Activated T-helper 2 cell treated with anti-CD3 and anti-CD28 coated beads, Interferon-gamma antibody, Interleukin-2, Interleukin-4, amounts not matched to agents 10 μg/mL and 5 μg/mL and 100 μg/mL, durations not matched to agents 14 hours and 24 hours and 36 hours (primary cell): ENCODE measurements around the gene MOB1B. TPM values are rescaled to one million over a fixed set of nuclear protein-coding genes. Genes with fewer than 3 reads are reported as not detected.
A peak's percentile ranks its signal among the peaks of the same experiment; 100 is the strongest.
"Not testable (repeated sequence)": the region's sequence is repeated elsewhere in the genome, so short reads cannot be mapped to it uniquely, and the experiment has no call there.

Experiments
- DNase-seq: peaks from one replicate; pipeline ENCODE4 v3.0.0; 2021; ENCODE audit warnings: low spot score
- H3K27ac Mint-ChIP-seq: one replicate; pipeline ENCODE4 v1.8.0; 2021; ENCODE audit warnings: mixed read lengths
- H3K27me3 Mint-ChIP-seq: one replicate; pipeline ENCODE4 v1.8.0; 2021; ENCODE audit warnings: low read depth, mixed read lengths
- H3K36me3 Mint-ChIP-seq: one replicate; pipeline ENCODE4 v1.8.0; 2021; ENCODE audit warnings: low read depth, mixed read lengths
- H3K4me1 Mint-ChIP-seq: one replicate; pipeline ENCODE4 v1.8.0; 2021; ENCODE audit warnings: low read depth, mixed read lengths
- H3K4me3 Mint-ChIP-seq: one replicate; pipeline ENCODE4 v1.8.0; 2021; ENCODE audit warnings: low read depth, mild to moderate bottlenecking, moderate library complexity, mixed read lengths
- H3K9me3 Mint-ChIP-seq: one replicate; pipeline ENCODE4 v1.8.0; 2021; ENCODE audit warnings: mixed read lengths
- intact Hi-C: fragments of 100-400 bp; cut with micrococcal nuclease; formaldehyde crosslinking; loops from one replicate; pipeline ENCODE4 v1.15.1; 2023
- total RNA-seq: library from RNA; stranded (reverse); gene quantifications from 2 replicates; pipeline ENCODE4 v1.2.3, GENCODE V29; 2022

MOB1B gene
- total RNA-seq, 1 donor from 2014 or later = 27.0 TPM

DNA sequence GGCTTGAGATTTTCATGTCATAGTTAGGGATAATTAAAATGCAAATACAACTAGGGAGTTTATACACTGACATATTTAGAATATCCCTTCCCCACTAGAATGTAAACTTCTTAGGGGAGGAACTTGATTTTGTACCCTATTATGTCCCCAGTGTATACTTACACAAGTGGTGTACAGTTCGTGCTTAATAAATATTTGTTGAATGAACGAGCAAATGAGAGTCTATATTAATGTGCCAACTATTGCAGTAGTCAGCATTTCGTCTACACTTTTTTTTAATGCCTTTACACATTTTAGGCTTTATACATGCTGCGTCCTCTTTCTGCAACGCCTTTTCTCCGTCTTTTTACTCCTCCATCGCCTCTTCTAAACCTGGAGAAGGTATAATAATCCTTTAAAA, 8.4 kb upstream of the MOB1B start:
- Mint-ChIP-seq H3K27ac (no peak overlapping the region), H3K4me1 (no peaks in the 10 kb centered on the region), H3K9me3 (no peaks in the 10 kb centered on the region), H3K27me3 (peaks cover 3% of the 10 kb centered on the region), H3K36me3 (no peaks in the 10 kb centered on the region), H3K4me3 (no peak overlapping the region)
- DNase-seq = no peak
- intact Hi-C loops = no loop called here

- intact Hi-C loops = no loop called here
- no peaks in the 10 kb centered on the region for H3K4me1 Mint-ChIP-seq
- H3K4me3 Mint-ChIP-seq = no peak overlapping the region
- no peak overlapping the region for H3K27ac Mint-ChIP-seq
- H3K27me3 Mint-ChIP-seq = no peaks in the 10 kb centered on the region
- DNase-seq = no peak
- H3K36me3 Mint-ChIP-seq = no peaks in the 10 kb centered on the region
- no peaks in the 10 kb centered on the region for H3K9me3 Mint-ChIP-seq
Observed at GRCh38 chr4:70895405-70895804, 6.8 kb upstream of the MOB1B start.

DNA sequence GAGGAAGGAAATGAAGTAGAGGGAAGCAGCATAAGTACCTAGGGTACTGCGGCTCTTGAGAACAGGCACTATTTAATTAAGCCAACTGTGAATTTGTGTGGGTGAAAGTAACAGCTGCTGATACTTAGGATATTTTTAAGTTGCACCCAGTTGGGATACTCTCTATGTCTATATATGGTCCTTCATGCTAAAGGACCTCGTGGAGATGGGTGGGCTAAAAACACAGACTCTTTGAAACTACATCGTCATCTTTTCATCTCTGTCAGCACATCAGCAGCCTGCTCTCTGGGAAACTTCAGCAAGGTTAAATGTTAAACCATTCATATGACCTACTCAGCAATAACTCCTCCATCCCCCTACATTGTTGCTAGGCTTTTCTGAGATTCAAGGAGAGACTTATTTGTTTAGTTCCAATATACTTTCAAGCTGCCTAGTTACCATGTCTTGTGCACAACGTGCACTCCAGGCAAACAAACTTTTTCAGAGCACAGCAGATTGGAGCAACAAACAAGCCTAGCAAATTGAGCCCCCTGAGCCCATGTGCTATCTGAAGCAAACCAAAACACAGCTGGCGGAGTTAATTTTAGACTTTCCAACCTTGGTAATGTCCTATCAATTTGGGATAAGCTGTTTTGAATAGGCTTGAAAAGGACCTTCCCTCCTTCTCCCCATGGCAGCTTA, 6.2 kb upstream of the MOB1B start:
- H3K9me3 Mint-ChIP-seq = no peaks in the 10 kb centered on the region
- intact Hi-C loops = no loop called here
- no peak overlapping the region for H3K27ac Mint-ChIP-seq
- no peaks in the 10 kb centered on the region for H3K4me1 Mint-ChIP-seq
- H3K27me3 Mint-ChIP-seq = no peaks in the 10 kb centered on the region
- DNase-seq = no peak
- no peak overlapping the region for H3K4me3 Mint-ChIP-seq
- H3K36me3 Mint-ChIP-seq = no peaks in the 10 kb centered on the region

DNA sequence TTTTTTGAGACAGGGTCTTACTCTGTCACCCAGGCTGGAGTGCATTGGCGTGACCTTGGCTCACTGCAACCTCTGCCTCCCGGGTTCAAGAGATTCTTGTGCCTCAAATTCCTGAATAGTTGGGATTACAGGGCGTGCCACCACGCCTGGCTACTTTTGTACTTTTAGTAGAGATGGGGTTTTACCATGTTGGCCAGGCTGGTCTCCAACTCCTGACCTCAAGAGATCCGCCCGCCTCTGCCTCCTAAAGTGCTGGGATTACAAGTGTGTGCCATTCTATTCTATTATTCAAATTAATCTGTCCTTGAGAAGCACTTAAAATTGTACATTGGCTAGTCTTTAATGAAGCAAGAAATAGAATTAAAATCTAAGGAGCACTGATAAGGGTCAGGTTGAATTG, 3.6 kb upstream of the MOB1B start:
- H3K27me3 Mint-ChIP-seq, H3K27ac Mint-ChIP-seq, DNase-seq, H3K9me3 Mint-ChIP-seq, H3K36me3 Mint-ChIP-seq, intact Hi-C loops, H3K4me3 Mint-ChIP-seq: not testable (repeated sequence)
- H3K4me1 Mint-ChIP-seq = peaks cover 11% of the 10 kb centered on the region

- peak overlapping the region; percentile 86 for H3K27ac Mint-ChIP-seq
- H3K4me3 Mint-ChIP-seq = peak overlapping the region; percentile 99
- no peak for DNase-seq
- H3K27me3 Mint-ChIP-seq = no peaks in the 10 kb centered on the region
- no peaks in the 10 kb centered on the region for H3K9me3 Mint-ChIP-seq
- intact Hi-C loops = loop anchor here (5.0 to 10.0 kb wide), 4 partner anchors 39 to 214 kb away; partner anchors contain the start of gene UTP3
- H3K4me1 Mint-ChIP-seq = peaks cover 20% of the 10 kb centered on the region
- H3K36me3 Mint-ChIP-seq = peaks cover 16% of the 10 kb centered on the region
Observed at GRCh38 chr4:70901607-70901983, 574 bp upstream of the MOB1B start.

- no peaks in the 10 kb centered on the region for H3K27me3 Mint-ChIP-seq
- H3K4me1 Mint-ChIP-seq = peaks cover 20% of the 10 kb centered on the region
- intact Hi-C loops = loop anchor here (1.0 to 10.0 kb wide), 7 partner anchors 24 to 215 kb away; partner anchors contain the start of genes DCK, GRSF1 and UTP3
- no peaks in the 10 kb centered on the region for H3K9me3 Mint-ChIP-seq
- peak overlapping the region; percentile 86 for H3K27ac Mint-ChIP-seq
- peak overlapping the region; percentile 99 for H3K4me3 Mint-ChIP-seq
- no peak for DNase-seq
- H3K36me3 Mint-ChIP-seq = peaks cover 19% of the 10 kb centered on the region
Observed at GRCh38 chr4:70902577-70903290, 565 bp downstream of the MOB1B start.

- Mint-ChIP-seq H3K4me1 (peaks cover 20% of the 10 kb centered on the region), H3K27ac (peak overlapping the region; percentile 86), H3K4me3 (peak overlapping the region; percentile 99), H3K36me3 (peaks cover 19% of the 10 kb centered on the region), H3K9me3 (no peaks in the 10 kb centered on the region), H3K27me3 (no peaks in the 10 kb centered on the region)
- no peak for DNase-seq
- intact Hi-C loops = loop anchor here (2.0 to 10.0 kb wide), 5 partner anchors 24 to 216 kb away; partner anchors contain the start of gene UTP3
Observed at GRCh38 chr4:70903291-70903603, 1.1 kb downstream of the MOB1B start.

- Mint-ChIP-seq H3K4me1 (peaks cover 7% of the 10 kb centered on the region), H3K27ac (no peak overlapping the region), H3K27me3 (no peaks in the 10 kb centered on the region), H3K4me3 (no peak overlapping the region), H3K9me3 (no peaks in the 10 kb centered on the region), H3K36me3 (peaks cover 35% of the 10 kb centered on the region)
- intact Hi-C loops = loop anchor here (10.0 kb wide), 1 partner anchor 174 kb away; no protein-coding TSS in a partner anchor
- DNase-seq = no peak
Observed at GRCh38 chr4:70908993-70909556, 6.9 kb downstream of the MOB1B start.

- no peaks in the 10 kb centered on the region for H3K27me3 Mint-ChIP-seq
- intact Hi-C loops = no loop called here
- no peak for DNase-seq
- no peak overlapping the region for H3K27ac Mint-ChIP-seq
- H3K9me3 Mint-ChIP-seq = no peaks in the 10 kb centered on the region
- H3K4me1 Mint-ChIP-seq = no peaks in the 10 kb centered on the region
- H3K4me3 Mint-ChIP-seq = no peak overlapping the region
- H3K36me3 Mint-ChIP-seq = peaks cover 29% of the 10 kb centered on the region
Observed at GRCh38 chr4:70914000-70914399, 11.8 kb downstream of the MOB1B start.

DNA sequence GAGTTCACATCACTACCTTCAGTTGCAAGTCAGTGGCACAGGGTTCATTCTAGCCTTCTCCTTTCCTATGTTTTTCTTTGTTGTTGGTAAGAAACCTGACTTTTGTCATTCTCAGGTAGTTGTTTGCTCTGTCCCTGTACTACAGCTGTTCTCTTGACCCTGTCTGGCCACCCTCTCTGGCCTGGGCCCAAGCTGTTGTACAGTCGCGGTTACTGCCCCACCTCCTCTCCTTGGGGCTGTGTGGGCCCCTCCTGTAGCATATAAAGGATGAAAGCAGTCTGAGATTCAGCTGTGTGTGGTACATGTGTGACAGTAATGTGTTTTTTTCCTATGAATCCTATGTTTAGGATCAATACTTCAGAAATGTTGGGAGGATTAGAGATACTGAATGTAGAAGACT, 12.5 kb downstream of the MOB1B start:
- H3K27ac Mint-ChIP-seq = no peak overlapping the region
- no peaks in the 10 kb centered on the region for H3K27me3 Mint-ChIP-seq
- DNase-seq = no peak
- H3K4me1 Mint-ChIP-seq = no peaks in the 10 kb centered on the region
- peaks cover 29% of the 10 kb centered on the region for H3K36me3 Mint-ChIP-seq
- intact Hi-C loops = no loop called here
- H3K9me3 Mint-ChIP-seq = no peaks in the 10 kb centered on the region
- no peak overlapping the region for H3K4me3 Mint-ChIP-seq

DNA sequence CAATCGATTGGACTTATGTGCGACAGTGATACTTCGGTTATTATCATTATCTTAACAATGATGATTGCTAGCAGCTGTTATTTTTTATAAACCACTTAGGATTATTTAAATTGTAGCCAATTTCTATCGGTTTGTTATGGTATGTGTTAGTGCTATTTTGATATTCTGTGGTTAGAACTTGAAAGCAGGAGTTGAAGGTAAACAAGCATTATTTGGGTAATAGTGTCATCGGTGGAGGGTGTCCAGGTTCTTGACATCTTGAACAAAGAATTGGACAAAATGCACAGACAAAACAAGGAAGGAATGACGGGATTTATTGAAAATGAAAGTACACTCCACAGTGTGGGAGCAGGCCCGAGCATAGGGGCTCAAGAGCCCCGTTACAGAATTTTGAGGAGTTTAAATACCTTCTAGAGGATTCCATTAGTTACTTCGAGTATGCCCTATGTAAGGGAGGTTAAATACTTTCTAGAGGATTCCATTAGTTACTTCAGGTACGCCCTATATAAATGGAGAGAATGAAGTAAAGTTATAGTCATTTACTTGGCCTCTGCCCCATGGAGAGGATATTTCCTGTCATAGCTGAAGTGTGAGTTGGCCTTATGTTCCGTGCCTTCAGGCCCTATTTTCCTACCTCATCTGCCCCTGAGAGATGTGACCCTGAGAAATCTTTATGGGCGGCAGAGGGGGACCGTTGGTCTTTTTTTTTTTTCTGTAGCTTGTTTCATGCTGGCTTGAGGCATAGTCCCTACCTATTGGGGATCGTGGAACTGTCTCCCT, 13.1 kb downstream of the MOB1B start:
- Mint-ChIP-seq H3K4me1 (no peaks in the 10 kb centered on the region), H3K27ac (no peak overlapping the region), H3K27me3 (no peaks in the 10 kb centered on the region), H3K9me3 (peaks cover 3% of the 10 kb centered on the region), H3K4me3 (no peak overlapping the region), H3K36me3 (peaks cover 32% of the 10 kb centered on the region)
- intact Hi-C loops = no loop called here
- DNase-seq = no peak

DNA sequence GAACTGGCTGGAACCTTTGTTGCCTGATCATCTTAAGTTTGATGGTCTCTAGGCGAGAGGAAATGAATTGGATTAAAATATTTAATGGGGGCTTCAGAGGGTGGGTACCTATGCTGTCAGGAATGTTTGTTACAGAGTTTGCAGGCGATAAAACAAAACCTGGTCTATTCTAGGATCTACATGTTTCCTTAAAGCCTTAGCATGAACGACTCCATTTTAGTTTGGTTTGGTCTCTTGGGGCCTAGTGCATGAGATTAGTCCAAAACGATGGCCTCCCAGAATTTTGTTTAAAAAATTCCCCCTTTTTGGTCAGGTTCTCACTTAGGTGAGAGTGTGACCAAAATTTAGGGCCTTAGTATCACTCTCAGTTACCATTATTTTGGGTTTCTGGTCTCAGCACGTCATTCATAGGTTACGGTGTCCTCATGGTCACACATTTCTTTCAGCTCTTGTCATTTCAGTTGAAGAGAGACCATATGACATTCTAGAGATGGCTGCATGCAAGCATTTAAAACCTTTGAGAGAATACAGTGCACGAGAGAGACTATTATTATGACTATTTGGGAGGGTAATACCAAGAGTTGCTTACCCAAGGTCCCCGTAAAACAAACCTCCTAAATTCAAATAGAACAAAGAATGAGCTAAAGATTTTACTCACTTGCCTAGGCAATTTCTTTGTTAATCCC, 13.8 kb downstream of the MOB1B start:
- Mint-ChIP-seq H3K4me3 (no peak overlapping the region), H3K27me3 (no peaks in the 10 kb centered on the region), H3K27ac (no peak overlapping the region), H3K36me3 (peaks cover 38% of the 10 kb centered on the region), H3K9me3 (peaks cover 10% of the 10 kb centered on the region), H3K4me1 (no peaks in the 10 kb centered on the region)
- no peak for DNase-seq
- intact Hi-C loops = no loop called here
